ENCODE results near the gene TRIM25.

Gene TRIM25

DNA sequence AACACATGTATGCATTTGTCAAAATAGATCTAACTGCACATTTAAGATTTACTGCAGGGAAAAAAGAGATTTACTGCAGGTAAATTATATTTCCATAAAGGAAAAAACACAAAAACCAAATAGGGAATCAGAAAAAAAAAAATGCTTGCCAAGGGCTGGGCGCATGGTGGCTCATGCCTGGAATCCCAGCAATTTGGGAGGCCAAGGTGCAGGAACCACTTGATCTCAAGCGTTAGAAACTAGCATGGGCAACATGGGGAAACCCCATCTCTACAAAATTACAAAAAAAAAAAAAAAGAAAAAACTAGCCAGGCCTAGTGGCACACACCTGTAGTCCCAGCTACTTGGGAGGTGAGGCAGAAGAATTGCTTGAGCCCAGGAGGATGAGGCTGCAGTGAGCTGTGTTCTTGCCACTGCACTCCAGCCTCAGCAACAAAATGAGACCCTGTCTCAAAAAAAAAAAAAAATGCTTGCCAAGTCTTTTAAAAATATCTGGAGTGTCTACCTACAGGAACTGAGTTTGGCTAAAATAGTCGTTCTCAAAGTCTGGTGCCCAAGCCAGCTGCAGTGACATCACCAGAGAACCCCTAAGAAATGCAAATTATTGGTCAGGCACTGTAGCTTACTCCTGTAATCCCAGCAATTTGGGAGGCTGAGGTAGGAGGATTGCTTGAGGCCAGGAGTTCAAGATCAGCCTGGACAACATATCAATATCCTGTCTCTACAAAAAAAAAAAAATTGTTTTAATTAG, 17.5 kb downstream of the TRIM25 start:
- DNase-seq (ENCODE audit: low read depth in 1 of 2, low spot score in 1 of 2) = no peak

DNA sequence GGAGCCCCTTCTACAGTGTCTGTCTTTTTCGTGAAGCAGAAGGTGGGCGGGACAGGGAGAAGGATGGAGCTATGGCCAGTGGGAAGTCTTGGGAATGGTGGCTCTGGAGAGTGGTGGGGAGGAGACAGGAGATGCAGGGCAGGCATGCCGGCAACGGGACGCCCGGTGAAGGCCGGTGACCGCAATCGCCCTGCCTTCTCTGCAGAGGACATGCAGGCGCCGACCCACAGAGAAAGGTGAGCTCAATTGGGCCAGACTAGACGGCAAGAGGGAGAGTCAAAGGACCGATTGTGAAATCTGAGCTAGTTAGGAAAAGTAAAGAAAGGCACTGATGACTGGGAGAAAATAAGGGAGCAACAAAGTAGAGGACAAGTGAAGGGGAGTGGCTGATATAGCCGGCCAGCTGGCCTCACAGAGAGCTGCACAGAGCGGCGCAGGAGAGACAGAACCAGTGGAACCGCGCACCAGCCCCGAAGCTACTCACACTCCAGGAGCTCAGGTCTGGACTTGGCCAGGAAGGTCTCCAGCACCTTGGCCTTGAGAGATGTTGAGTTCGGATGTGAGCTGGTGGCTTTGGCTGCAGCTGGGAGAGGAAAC, 18.9 kb downstream of the TRIM25 start:
- DNase-seq (ENCODE audit: low read depth in 1 of 2, low spot score in 1 of 2) = no peak

DNA sequence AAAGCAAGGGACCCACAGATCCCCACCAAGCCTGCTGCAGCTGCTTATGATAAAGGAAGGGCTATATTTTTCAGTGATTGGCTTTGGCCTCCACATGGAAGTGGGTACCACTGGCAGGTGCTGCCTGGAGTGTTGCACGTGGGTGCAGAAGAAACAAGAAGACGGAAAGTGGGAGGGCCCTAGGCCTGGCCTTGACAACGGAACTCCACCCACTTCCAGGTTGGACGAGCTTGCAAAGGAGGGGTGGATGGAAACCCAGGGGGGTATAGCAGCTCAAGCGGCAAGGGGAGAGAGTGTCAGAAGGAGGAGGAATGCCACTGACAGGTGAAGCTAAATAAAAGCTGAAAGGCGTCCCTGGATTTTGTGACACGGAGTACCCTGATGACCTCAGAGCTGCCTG, 20.3 kb downstream of the TRIM25 start:
- no peak for DNase-seq (ENCODE audit: low read depth in 1 of 2, low spot score in 1 of 2)

- DNase-seq (ENCODE audit: low read depth in 1 of 2, low spot score in 1 of 2) = no peak
Measured at GRCh38 chr17:56892333-56892732, 21.5 kb downstream of the TRIM25 start.

- peak; percentile 16 to 54 for DNase-seq (ENCODE audit: low read depth in 1 of 2, low spot score in 1 of 2)
Measured at GRCh38 chr17:56891751-56892150, 22.1 kb downstream of the TRIM25 start.

DNA sequence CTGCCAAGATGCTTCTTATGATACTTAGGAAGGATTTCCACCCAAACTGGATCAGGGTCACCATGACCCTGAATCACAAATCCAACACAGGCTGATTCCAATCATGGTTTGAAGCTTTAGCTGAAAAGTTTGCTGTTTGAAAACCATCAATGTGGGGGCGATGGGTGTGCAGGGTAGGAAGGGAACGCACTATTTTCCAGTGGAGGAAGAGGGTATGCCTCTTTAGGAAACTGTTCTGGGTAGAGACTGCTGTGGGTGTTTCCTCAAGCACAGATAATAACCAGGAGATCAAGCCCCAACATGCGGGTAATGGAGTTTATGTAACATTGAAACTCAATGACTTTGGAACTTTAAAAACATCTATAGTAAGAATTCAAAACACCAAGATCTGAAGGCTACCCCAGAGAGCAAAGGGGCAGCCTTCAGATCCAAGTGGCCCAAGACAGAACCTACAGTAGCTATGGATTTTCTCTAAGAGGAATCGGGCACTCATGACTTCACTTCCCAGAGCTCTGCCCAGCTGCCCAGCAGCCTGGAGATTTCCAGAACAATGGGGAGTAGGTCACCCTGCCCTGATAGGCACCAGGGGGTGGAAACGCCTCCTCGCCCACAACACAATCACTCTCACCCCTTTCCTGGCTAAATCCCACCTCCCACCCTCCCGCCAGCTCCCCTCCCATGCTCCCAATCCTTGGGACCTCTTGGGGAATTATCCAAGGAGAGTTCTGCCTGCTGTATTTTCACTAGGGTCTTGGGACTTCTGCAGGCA, 22.8 kb downstream of the TRIM25 start:
- no peak for DNase-seq (ENCODE audit: low read depth in 1 of 2, low spot score in 1 of 2)

- DNase-seq (ENCODE audit: low read depth in 1 of 2, low spot score in 1 of 2) = no peak
Measured at GRCh38 chr17:56890390-56890789, 23.5 kb downstream of the TRIM25 start.

DNA sequence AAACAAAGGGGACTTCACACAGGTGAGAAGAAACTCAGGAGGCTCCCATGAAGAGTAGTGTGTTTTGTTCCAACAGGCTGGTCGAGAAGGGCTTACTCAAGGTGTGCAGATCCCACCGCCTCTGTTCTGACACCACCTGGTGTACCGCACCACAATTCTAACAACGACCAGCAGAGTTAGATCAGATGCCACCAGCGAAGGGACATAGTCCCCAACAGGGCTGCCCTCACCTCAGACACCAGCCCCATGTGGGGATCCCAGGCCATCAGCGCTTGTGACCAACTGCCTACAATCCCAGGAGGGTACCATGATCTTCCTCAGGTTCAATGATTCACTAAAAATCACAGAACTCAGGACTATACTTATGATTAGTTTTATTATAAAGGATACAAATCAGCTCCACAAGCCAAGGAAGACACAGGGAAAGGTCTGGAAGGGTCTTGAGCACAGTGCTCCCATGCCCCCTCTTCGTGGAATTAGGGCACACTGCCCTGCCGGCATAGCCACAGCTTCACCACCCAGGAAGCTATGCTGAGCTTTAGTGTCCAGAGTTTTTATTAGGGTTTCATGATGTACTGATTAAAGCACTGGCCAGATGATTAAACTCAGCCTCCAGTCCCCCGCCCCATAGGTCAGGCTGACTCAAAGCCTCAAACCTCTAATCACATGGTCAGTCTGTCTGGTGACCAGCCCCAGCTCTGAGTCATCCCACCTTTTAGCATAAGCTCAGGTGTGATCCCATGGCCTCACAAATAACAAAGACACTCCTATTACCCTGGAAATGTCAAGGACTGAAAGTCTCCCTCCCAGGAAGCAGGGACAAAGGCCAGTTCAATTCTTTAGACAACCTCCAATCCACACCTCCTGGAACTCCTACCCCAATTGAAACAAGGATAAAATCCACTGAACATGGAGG, 26.0 kb downstream of the TRIM25 start:
- DNase-seq (ENCODE audit: low read depth in 1 of 2, low spot score in 1 of 2) = no peak

DNA sequence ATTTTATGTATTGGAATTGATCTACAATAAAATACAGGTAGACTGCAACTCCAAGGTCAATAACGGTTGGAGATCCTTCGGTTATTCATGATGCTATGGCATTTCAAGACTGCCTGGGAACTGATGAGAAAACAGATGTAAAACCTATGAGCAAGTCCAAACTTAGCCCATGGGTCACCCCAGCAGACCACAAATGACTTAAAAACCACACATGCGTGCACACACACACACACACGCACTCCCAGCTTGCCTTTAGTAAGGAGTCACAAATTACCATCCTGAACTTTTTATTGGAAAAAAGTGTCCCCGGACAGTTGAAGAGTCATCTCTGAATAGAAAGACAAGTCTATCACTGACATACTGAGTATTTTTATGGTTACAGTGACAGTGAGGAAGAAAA, 26.7 kb downstream of the TRIM25 start:
- no peak for DNase-seq (ENCODE audit: low read depth in 1 of 2, low spot score in 1 of 2)

DNA sequence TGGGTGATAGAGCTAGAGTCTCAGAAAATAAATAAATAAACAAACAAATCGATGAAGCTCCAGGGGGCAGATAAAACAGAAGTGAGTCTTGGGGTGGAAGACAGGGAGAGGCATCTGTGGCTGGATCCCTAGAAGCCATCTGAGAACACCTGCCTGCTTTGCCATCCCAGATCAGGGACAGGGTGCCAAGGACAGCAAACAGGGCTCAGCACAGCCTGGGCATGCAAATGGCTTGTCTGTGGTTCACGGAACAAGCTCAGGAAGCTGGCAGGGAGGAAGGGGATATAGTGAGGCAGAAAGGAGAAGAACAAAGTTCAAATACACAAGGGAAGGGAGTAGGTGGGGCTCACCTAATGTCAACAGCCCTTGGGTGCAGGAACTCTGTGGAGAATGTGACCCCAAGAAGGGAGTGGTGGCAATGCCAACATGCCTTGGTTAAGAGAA, 27.5 kb downstream of the TRIM25 start:
- DNase-seq (ENCODE audit: low read depth in 1 of 2, low spot score in 1 of 2) = no peak

GRCh38 chr17:56885312-56885657, 28.6 kb downstream of the TRIM25 start:
- DNase-seq (ENCODE audit: low read depth in 1 of 2, low spot score in 1 of 2) = no peak

GRCh38 chr17:56884483-56885311, 29.2 kb downstream of the TRIM25 start:
- DNase-seq (ENCODE audit: low read depth in 1 of 2, low spot score in 1 of 2) = no peak

GRCh38 chr17:56883616-56884015, 30.2 kb downstream of the TRIM25 start:
- no peak for DNase-seq (ENCODE audit: low read depth in 1 of 2, low spot score in 1 of 2)

- no peak for DNase-seq (ENCODE audit: low read depth in 1 of 2, low spot score in 1 of 2)
Measured at GRCh38 chr17:56881685-56882295, 32.1 kb downstream of the TRIM25 start.

GRCh38 chr17:56880571-56880970, 33.3 kb downstream of the TRIM25 start:
- no peak for DNase-seq (ENCODE audit: low read depth in 1 of 2, low spot score in 1 of 2)

DNA sequence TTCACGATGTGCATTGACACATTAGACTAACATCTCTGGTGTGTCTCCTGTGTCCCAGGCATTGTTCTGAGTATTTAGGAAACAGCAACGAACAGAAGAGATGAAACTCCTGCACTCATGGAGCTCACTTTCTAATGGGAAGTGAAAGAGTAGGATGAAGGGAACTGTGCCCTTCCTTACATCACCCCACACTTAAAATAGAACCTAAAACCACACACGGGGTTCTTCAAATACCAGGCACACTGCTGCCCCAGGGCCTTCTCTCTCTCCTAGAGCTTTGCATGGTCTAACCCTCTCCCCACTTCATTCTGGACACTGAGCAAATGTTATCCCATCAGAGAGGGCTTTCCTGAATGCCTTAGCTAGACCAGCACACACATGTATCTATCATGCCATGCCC, 33.7 kb downstream of the TRIM25 start:
- DNase-seq (ENCODE audit: low read depth in 1 of 2, low spot score in 1 of 2) = no peak

GRCh38 chr17:56879280-56879679, 34.6 kb downstream of the TRIM25 start:
- no peak for DNase-seq (ENCODE audit: low read depth in 1 of 2, low spot score in 1 of 2)

DNA sequence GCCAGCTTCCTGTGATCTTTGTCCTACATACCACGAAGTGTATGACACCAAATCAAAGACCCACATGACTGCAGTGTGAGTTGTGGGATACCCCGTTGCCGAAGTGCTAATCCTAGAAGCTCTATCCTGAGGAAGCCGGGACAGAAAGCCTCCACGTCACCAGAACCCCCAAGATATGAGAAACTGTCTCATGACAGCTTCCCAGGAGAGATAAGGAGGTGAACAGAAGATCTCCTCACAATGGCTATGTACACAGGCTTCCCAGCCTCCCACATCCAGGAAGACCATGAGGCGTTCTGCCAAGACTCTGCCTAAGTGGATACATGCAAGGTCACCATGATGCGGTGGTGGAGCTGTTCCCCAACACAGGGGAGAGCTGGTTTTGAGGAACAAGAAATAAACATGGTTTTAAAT, 37.1 kb downstream of the TRIM25 start:
- DNase-seq (ENCODE audit: low read depth in 1 of 2, low spot score in 1 of 2) = no peak

DNA sequence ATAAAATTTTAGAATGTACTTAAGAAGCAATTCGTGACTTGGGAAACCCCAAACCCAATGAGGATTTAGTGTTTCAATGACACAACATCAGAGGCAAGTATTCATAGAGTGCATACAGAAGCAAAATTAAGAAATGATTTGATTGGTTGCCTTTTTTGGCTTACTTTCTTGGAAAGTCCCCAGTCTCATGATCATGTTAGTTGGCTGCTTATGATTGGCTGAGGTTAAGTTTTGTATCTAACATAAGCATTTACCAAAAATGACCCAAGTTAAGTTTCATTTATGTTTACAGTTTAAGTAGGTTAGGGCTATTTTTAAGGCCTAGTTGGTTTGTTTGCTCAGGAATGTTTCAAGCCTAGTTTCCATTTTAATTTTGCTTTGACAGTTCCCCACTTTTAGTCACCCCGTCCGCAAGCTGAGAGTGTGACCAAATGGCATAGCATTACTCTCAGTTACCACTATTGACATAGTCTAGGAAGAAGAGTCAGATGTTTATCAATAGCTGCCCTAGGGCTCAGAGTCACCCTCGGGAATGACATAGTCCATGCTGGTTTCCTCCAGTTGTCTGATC, 43.7 kb downstream of the TRIM25 start:
- DNase-seq (ENCODE audit: low read depth in 1 of 2, low spot score in 1 of 2) = no peak

DNA sequence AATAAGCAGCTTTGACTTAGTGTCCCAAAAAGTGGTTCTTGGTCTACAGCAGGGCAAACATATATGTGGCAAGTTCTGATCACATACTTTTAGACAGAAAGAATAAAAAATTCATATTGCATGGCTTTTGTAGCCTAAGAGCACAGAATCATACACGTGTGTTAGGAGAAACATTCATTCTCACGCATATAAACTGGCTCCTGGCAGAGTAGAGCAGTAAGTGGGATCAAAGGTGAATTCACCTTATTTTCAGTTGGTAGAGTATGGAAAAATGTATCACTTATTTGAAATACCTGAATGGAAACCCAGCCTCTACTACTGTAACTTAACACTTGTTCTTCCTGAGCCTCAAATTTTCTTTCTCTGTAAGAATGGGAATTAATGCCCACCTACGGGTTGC, 45.1 kb downstream of the TRIM25 start:
- DNase-seq (ENCODE audit: low read depth in 1 of 2, low spot score in 1 of 2) = no peak
